Measurements from ENCODE around the gene CSNK1A1.

GRCh38 chr5:149495673-149496072 lies 55.6 kb downstream of the CSNK1A1 start:
- TF ChIP-seq, protein P1, sequence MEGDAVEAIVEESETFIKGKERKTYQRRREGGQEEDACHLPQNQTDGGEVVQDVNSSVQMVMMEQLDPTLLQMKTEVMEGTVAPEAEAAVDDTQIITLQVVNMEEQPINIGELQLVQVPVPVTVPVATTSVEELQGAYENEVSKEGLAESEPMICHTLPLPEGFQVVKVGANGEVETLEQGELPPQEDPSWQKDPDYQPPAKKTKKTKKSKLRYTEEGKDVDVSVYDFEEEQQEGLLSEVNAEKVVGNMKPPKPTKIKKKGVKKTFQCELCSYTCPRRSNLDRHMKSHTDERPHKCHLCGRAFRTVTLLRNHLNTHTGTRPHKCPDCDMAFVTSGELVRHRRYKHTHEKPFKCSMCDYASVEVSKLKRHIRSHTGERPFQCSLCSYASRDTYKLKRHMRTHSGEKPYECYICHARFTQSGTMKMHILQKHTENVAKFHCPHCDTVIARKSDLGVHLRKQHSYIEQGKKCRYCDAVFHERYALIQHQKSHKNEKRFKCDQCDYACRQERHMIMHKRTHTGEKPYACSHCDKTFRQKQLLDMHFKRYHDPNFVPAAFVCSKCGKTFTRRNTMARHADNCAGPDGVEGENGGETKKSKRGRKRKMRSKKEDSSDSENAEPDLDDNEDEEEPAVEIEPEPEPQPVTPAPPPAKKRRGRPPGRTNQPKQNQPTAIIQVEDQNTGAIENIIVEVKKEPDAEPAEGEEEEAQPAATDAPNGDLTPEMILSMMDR (IDR thresholded peaks at IDR 0.05): no peak
- TF ChIP-seq TCF7L2 (IDR thresholded peaks at IDR 0.05; ENCODE audit: low read depth, low read length): no peak
- TF ChIP-seq POLR2AphosphoS5 (IDR thresholded peaks at IDR 0.05; ENCODE audit: low read depth, low read length): no peak
- TF ChIP-seq REST (IDR thresholded peaks at IDR 0.05; ENCODE audit: insufficient read depth in 1 of 2, low read depth in 2 of 2, low read length in 1 of 2): no peak

Data from Panc1 (cell line).